HL-60 (cell line): Measurements from ENCODE around the gene NUMB.

ENCODE experiments used
- DNase-seq, 2 experiments: peaks; one replicate each; pipeline ENCODE4 v3.0.0-alpha.2; 2010 to 2020; ENCODE audit warnings: low read depth in 1 of 2, low spot score in 1 of 2
- H3K27ac ChIP-seq: fragments of 250-450 bp; sonication (Bioruptor Pico); replicated peaks from 2 replicates; pipeline ENCODE4 v1.5.1; 2020; ENCODE audit warnings: mild to moderate bottlenecking, moderate library complexity
- H3K27me3 ChIP-seq: fragments of 250-450 bp; sonication (Bioruptor Pico); 2 replicates; pipeline ENCODE4 v1.5.1; 2021; ENCODE audit warnings: mild to moderate bottlenecking, moderate library complexity; ENCODE audit not compliant: insufficient read depth, poor library complexity, severe bottlenecking
- H3K4me3 ChIP-seq: replicated peaks from 2 replicates; pipeline ENCODE4 v1.5.1; 2011; ENCODE audit warnings: mild to moderate bottlenecking, control low read depth, low read length; ENCODE audit not compliant: insufficient read depth
- CTCF ChIP-seq: IDR thresholded peaks from one replicate; pipeline ENCODE4 v1.5.1; 2011; ENCODE audit warnings: low read length, control low read depth, inconsistent platforms; ENCODE audit not compliant: insufficient read depth
- GABPA ChIP-seq: IDR thresholded peaks from 2 replicates; pipeline ENCODE4 v1.6.1; 2012; ENCODE audit warnings: low read depth
- POLR2AphosphoS5 ChIP-seq: IDR thresholded peaks from 2 replicates; pipeline ENCODE4 v1.6.1; 2012; ENCODE audit warnings: low read depth
- REST ChIP-seq: IDR thresholded peaks from 2 replicates; pipeline ENCODE4 v1.6.1; 2012; ENCODE audit warnings: low read depth; ENCODE audit not compliant: insufficient replicate concordance
- SPI1 ChIP-seq: IDR thresholded peaks from 2 replicates; pipeline ENCODE4 v1.6.1; 2012; ENCODE audit warnings: low read depth, mild to moderate bottlenecking, borderline replicate concordance

NUMB gene

GRCh38 chr14:73254247-73255004 is 203.9 kb downstream of the NUMB start:
- DNase-seq, result no peak
- Histone ChIP-seq H3K27me3 (no peaks in the 10 kb centered on the region), H3K27ac (no peak overlapping the region), H3K4me3 (no peak overlapping the region)
- TF ChIP-seq REST, result no peak
- TF ChIP-seq SPI1, result no peak
- no peak for TF ChIP-seq CTCF
- no peak for TF ChIP-seq GABPA
- no peak for TF ChIP-seq POLR2AphosphoS5

- TF ChIP-seq CTCF (no peak), POLR2AphosphoS5 (no peak), SPI1 (no peak), GABPA (no peak), REST (no peak)
- no peak overlapping the region for H3K4me3 ChIP-seq
- no peak overlapping the region for H3K27ac ChIP-seq
- no peak for DNase-seq
- H3K27me3 ChIP-seq, result no peaks in the 10 kb centered on the region
These were observed 204.6 kb downstream of the NUMB start for GRCh38 chr14:73253721-73254120.

GRCh38 chr14:73253323-73253610 is 205.1 kb downstream of the NUMB start:
- Histone ChIP-seq H3K27me3 (no peaks in the 10 kb centered on the region), H3K4me3 (no peak overlapping the region), H3K27ac (no peak overlapping the region)
- DNase-seq, result no peak
- no peak for TF ChIP-seq REST
- TF ChIP-seq GABPA, result no peak
- TF ChIP-seq CTCF, result no peak
- TF ChIP-seq SPI1, result no peak
- TF ChIP-seq POLR2AphosphoS5, result no peak
